Mesenchymal stem cell (in vitro differentiated cells and primary cell): ENCODE data around the gene ILF3.

Experiments
- DNase-seq: peaks from one replicate; pipeline ENCODE4 v3.0.0-alpha.2; 2013
- H2AFZ ChIP-seq: one replicate; pipeline ENCODE4 v1.6.1; 2013; ENCODE audit warnings: low read depth, mild to moderate bottlenecking, control low read depth, inconsistent platforms, low read length, moderate library complexity
- H2AK5ac ChIP-seq: 2 replicates; pipeline ENCODE4 v1.6.1; 2013; ENCODE audit warnings: low read length, moderate library complexity, mild to moderate bottlenecking, inconsistent platforms; ENCODE audit not compliant: severe bottlenecking
- H2BK120ac ChIP-seq: one replicate; pipeline ENCODE4 v1.6.1; 2013; ENCODE audit warnings: low read depth, mild to moderate bottlenecking, inconsistent platforms, low read length, moderate library complexity
- H2BK12ac ChIP-seq, 2 experiments: one replicate each; pipeline ENCODE4 v1.6.1; 2013; ENCODE audit warnings: inconsistent platforms in 2 of 2, low read length in 2 of 2, mild to moderate bottlenecking in 2 of 2, moderate library complexity in 2 of 2, control low read depth in 1 of 2
- H2BK15ac ChIP-seq: one replicate; pipeline ENCODE4 v1.6.1; 2013; ENCODE audit warnings: mild to moderate bottlenecking, low read depth, inconsistent platforms; ENCODE audit not compliant: poor library complexity, severe bottlenecking
- H2BK5ac ChIP-seq: 2 replicates; pipeline ENCODE4 v1.6.1; 2013; ENCODE audit warnings: low read depth, mild to moderate bottlenecking, low read length, control low read depth, inconsistent platforms; ENCODE audit not compliant: poor library complexity, severe bottlenecking
- H3K14ac ChIP-seq, 2 experiments: one replicate each; pipeline ENCODE4 v1.6.1; 2013; ENCODE audit warnings: inconsistent platforms in 2 of 2, low read length in 2 of 2, control low read depth in 1 of 2, mild to moderate bottlenecking in 1 of 2, moderate library complexity in 1 of 2
- H3K18ac ChIP-seq, 2 experiments: one replicate each; pipeline ENCODE4 v1.6.1; 2013; ENCODE audit warnings: inconsistent platforms in 2 of 2, low read length in 2 of 2, control low read depth in 1 of 2, low read depth in 1 of 2, mild to moderate bottlenecking in 1 of 2
- H3K23ac ChIP-seq, 2 experiments: one replicate each; pipeline ENCODE4 v1.6.1; 2013; ENCODE audit warnings: inconsistent platforms in 2 of 2, low read length in 2 of 2, mild to moderate bottlenecking in 2 of 2, moderate library complexity in 2 of 2, control low read depth in 1 of 2
- H3K27ac ChIP-seq: 2 replicates; pipeline ENCODE4 v1.5.1; 2013; ENCODE audit warnings: mild to moderate bottlenecking, moderate library complexity, low read length, control low read depth, inconsistent platforms; ENCODE audit not compliant: poor library complexity, severe bottlenecking
- H3K27me3 ChIP-seq, 2 experiments: 2 replicates each; pipeline versions ENCODE4 v1.6.1 to v1.7.0; 2013; ENCODE audit warnings: low read length in 2 of 2, mild to moderate bottlenecking in 2 of 2, moderate library complexity in 2 of 2, control low read depth in 1 of 2, inconsistent platforms in 1 of 2; ENCODE audit not compliant: control insufficient read depth in 1 of 2, insufficient read depth in 1 of 2
- H3K36me3 ChIP-seq, 2 experiments: 2 replicates each; pipeline versions ENCODE4 v1.6.1 to v1.7.0; 2013; ENCODE audit warnings: low read length in 2 of 2, control low read depth in 1 of 2, inconsistent platforms in 1 of 2, low read depth in 1 of 2, mild to moderate bottlenecking in 1 of 2; ENCODE audit not compliant: insufficient read depth in 2 of 2, control insufficient read depth in 1 of 2
- H3K4ac ChIP-seq, 2 experiments: one replicate each; pipeline ENCODE4 v1.6.1; 2013; ENCODE audit warnings: inconsistent platforms in 2 of 2, low read length in 2 of 2, mild to moderate bottlenecking in 2 of 2, moderate library complexity in 2 of 2, control low read depth in 1 of 2, low read depth in 1 of 2
- H3K4me1 ChIP-seq: 2 replicates; pipeline ENCODE4 v1.6.1; 2013; ENCODE audit warnings: low read depth, low read length, control low read depth; ENCODE audit not compliant: control insufficient read depth, insufficient read depth
- H3K4me2 ChIP-seq: 2 replicates; pipeline ENCODE4 v1.6.1; 2013; ENCODE audit warnings: low read length, mild to moderate bottlenecking, inconsistent platforms; ENCODE audit not compliant: poor library complexity, severe bottlenecking
- H3K4me3 ChIP-seq, 2 experiments: 2 replicates each; pipeline versions ENCODE4 v1.5.1 to v1.7.0; 2013; ENCODE audit warnings: low read length in 2 of 2, mild to moderate bottlenecking in 2 of 2, control low read depth in 1 of 2, low read depth in 1 of 2; ENCODE audit not compliant: insufficient read depth in 1 of 2
- H3K79me1 ChIP-seq: replicated peaks from 2 replicates; pipeline ENCODE4 v1.6.1; 2013; ENCODE audit warnings: mild to moderate bottlenecking, control low read depth, low read length, inconsistent platforms; ENCODE audit not compliant: poor library complexity, severe bottlenecking
- H3K9ac ChIP-seq: 2 replicates; pipeline ENCODE4 v1.7.0; 2013; ENCODE audit warnings: mild to moderate bottlenecking, low read length, moderate library complexity
- H3K9me3 ChIP-seq: 2 replicates; pipeline ENCODE4 v1.7.0; 2013; ENCODE audit warnings: mild to moderate bottlenecking, low read length; ENCODE audit not compliant: control insufficient read depth
- H4K8ac ChIP-seq: one replicate; pipeline ENCODE4 v1.6.1; 2013; ENCODE audit warnings: inconsistent platforms, mild to moderate bottlenecking, low read length, moderate library complexity
- H4K91ac ChIP-seq: one replicate; pipeline ENCODE4 v1.6.1; 2013; ENCODE audit warnings: mild to moderate bottlenecking, low read length, inconsistent platforms
- WGBS: methylation state at CpG from one replicate; pipeline ENCODE4 v1.1.7; 2013; ENCODE audit warnings: mixed read lengths; 5-methylcytosine and 5-hydroxymethylcytosine counted together

ILF3 gene

GRCh38 chr19:10685210-10685609, 31.1 kb downstream of the ILF3 start:
- 82% methylated on average over 5 of the region's 5 CpGs for WGBS
- peaks cover 87 to 91% of the 10 kb centered on the region in 2 experiments for H3K36me3 ChIP-seq
- H2BK5ac ChIP-seq, result no peak overlapping the region
- H3K4me2 ChIP-seq, result no peak overlapping the region
- H3K23ac ChIP-seq, result no peak overlapping the region
- no peak overlapping the region for H4K8ac ChIP-seq
- no peak overlapping the region for H2BK120ac ChIP-seq
- no peak overlapping the region for H2AK5ac ChIP-seq
- H3K27me3 ChIP-seq, result no peaks in the 10 kb centered on the region
- H4K91ac ChIP-seq, result no peak overlapping the region
- H3K9me3 ChIP-seq, result no peaks in the 10 kb centered on the region
- no peak overlapping the region for H3K4ac ChIP-seq
- no peak overlapping the region for H3K9ac ChIP-seq
- no peak overlapping the region for H3K4me3 ChIP-seq
- H3K4me1 ChIP-seq, result peaks cover 6% of the 10 kb centered on the region
- H3K14ac ChIP-seq, result no peak overlapping the region
- H2BK12ac ChIP-seq, result no peak overlapping the region
- no peak overlapping the region for H3K18ac ChIP-seq
- no peak overlapping the region for H3K27ac ChIP-seq
- peaks cover 66% of the 10 kb centered on the region for H3K79me1 ChIP-seq
- no peak overlapping the region for H2AFZ ChIP-seq
- no peak overlapping the region for H2BK15ac ChIP-seq
- DNase-seq, result no peak

- Histone ChIP-seq H2BK5ac (no peak overlapping the region), H3K79me1 (peaks cover 62% of the 10 kb centered on the region), H2BK12ac (no peak overlapping the region), H3K4me3 (no peak overlapping the region), H3K27ac (no peak overlapping the region), H4K91ac (no peak overlapping the region), H3K18ac (no peak overlapping the region), H3K27me3 (no peaks in the 10 kb centered on the region), H3K23ac (no peak overlapping the region), H3K4ac (no peak overlapping the region), H2BK120ac (no peak overlapping the region), H4K8ac (no peak overlapping the region), H2BK15ac (no peak overlapping the region), H3K9me3 (no peaks in the 10 kb centered on the region), H3K14ac (no peak overlapping the region), H3K4me2 (no peak overlapping the region), H2AK5ac (no peak overlapping the region), H3K9ac (no peak overlapping the region), H3K36me3 (peaks cover 87 to 91% of the 10 kb centered on the region in 2 experiments), H3K4me1 (peaks cover 11% of the 10 kb centered on the region), H2AFZ (no peak overlapping the region)
- WGBS, result 97% methylated on average over 10 of the region's 10 CpGs
- no peak for DNase-seq
Measured at GRCh38 chr19:10686193-10686592, 32.0 kb downstream of the ILF3 start.

GRCh38 chr19:10686661-10687517, 32.7 kb downstream of the ILF3 start:
- no peak overlapping the region for H3K4me2 ChIP-seq
- H3K4me1 ChIP-seq, result peaks cover 12% of the 10 kb centered on the region
- no peaks in the 10 kb centered on the region for H3K27me3 ChIP-seq
- no peak overlapping the region for H3K23ac ChIP-seq
- no peak overlapping the region for H2BK5ac ChIP-seq
- no peak overlapping the region for H3K14ac ChIP-seq
- no peak overlapping the region for H4K91ac ChIP-seq
- H3K36me3 ChIP-seq, result peaks cover 87 to 91% of the 10 kb centered on the region in 2 experiments
- peak overlapping the region in 1 of 2 experiments; percentile 23 for H3K18ac ChIP-seq
- WGBS, result 95% methylated on average over 31 of the region's 31 CpGs
- no peak overlapping the region for H2BK120ac ChIP-seq
- H2AK5ac ChIP-seq, result no peak overlapping the region
- peaks cover 62% of the 10 kb centered on the region for H3K79me1 ChIP-seq
- no peak overlapping the region for H3K4me3 ChIP-seq
- H4K8ac ChIP-seq, result no peak overlapping the region
- no peak overlapping the region for H3K27ac ChIP-seq
- peak overlapping the region; percentile 20 for H3K9ac ChIP-seq
- H3K9me3 ChIP-seq, result no peaks in the 10 kb centered on the region
- no peak overlapping the region for H3K4ac ChIP-seq
- H2BK15ac ChIP-seq, result peak overlapping the region; percentile 3
- no peak for DNase-seq
- H2AFZ ChIP-seq, result no peak overlapping the region
- no peak overlapping the region for H2BK12ac ChIP-seq

GRCh38 chr19:10687518-10688288, 33.6 kb downstream of the ILF3 start:
- no peak for DNase-seq
- H2AFZ ChIP-seq, result no peak overlapping the region
- H3K9ac ChIP-seq, result no peak overlapping the region
- H3K23ac ChIP-seq, result no peak overlapping the region
- no peak overlapping the region for H4K91ac ChIP-seq
- no peak overlapping the region for H3K14ac ChIP-seq
- peaks cover 12% of the 10 kb centered on the region for H3K4me1 ChIP-seq
- H3K9me3 ChIP-seq, result no peaks in the 10 kb centered on the region
- no peak overlapping the region for H4K8ac ChIP-seq
- H2BK12ac ChIP-seq, result no peak overlapping the region
- H3K4ac ChIP-seq, result no peak overlapping the region
- no peak overlapping the region for H2BK15ac ChIP-seq
- no peak overlapping the region for H3K27ac ChIP-seq
- H2AK5ac ChIP-seq, result no peak overlapping the region
- no peaks in the 10 kb centered on the region for H3K27me3 ChIP-seq
- peaks cover 87 to 91% of the 10 kb centered on the region in 2 experiments for H3K36me3 ChIP-seq
- peaks cover 59% of the 10 kb centered on the region for H3K79me1 ChIP-seq
- no peak overlapping the region for H3K4me2 ChIP-seq
- no peak overlapping the region for H2BK5ac ChIP-seq
- no peak overlapping the region for H3K18ac ChIP-seq
- H3K4me3 ChIP-seq, result no peak overlapping the region
- 97% methylated on average over 25 of the region's 25 CpGs for WGBS
- no peak overlapping the region for H2BK120ac ChIP-seq
